GM12865 (cell line): Measurements from ENCODE around the gene VPS50.
A peak's percentile ranks its signal among the peaks of the same experiment; 100 is the strongest.
"Not testable (repeated sequence)": the region's sequence is repeated elsewhere in the genome, so short reads cannot be mapped to it uniquely, and the experiment has no call there.

Experiments
- DNase-seq: peaks from one replicate; pipeline ENCODE4 v3.0.0; 2010; ENCODE audit warnings: low read depth
- H3K4me3 ChIP-seq: 2 replicates; pipeline ENCODE4 v1.5.1; 2011; ENCODE audit warnings: mild to moderate bottlenecking, low read depth, low read length, control low read depth
- TF ChIP-seq, protein P1 (sequence below): IDR thresholded peaks from 2 replicates; pipeline ENCODE4 v1.5.1; 2011; ENCODE audit warnings: low read length, control low read depth, low read depth, inconsistent platforms; ENCODE audit not compliant: insufficient read depth; ENCODE audit errors: missing control alignments

The VPS50 gene

DNA sequence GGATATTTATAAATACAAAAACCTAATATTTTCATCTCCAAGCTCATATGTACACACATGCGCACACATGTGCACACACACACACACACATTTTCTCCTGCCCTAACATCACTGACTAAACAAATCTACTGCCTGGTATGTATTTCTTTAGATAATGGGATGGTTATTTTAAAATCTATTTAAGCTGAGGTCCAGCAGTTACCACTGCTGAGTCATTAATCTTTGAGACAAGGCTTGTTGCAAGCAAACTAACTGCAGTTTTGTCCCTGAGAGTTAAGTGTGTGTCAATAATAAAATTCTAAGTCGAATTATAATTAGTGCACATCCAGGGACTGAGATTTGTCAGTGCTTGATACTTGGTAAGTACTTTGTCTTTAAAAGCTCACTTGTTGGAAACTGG, 135.1 kb downstream of the VPS50 start:
- TF ChIP-seq, protein P1, sequence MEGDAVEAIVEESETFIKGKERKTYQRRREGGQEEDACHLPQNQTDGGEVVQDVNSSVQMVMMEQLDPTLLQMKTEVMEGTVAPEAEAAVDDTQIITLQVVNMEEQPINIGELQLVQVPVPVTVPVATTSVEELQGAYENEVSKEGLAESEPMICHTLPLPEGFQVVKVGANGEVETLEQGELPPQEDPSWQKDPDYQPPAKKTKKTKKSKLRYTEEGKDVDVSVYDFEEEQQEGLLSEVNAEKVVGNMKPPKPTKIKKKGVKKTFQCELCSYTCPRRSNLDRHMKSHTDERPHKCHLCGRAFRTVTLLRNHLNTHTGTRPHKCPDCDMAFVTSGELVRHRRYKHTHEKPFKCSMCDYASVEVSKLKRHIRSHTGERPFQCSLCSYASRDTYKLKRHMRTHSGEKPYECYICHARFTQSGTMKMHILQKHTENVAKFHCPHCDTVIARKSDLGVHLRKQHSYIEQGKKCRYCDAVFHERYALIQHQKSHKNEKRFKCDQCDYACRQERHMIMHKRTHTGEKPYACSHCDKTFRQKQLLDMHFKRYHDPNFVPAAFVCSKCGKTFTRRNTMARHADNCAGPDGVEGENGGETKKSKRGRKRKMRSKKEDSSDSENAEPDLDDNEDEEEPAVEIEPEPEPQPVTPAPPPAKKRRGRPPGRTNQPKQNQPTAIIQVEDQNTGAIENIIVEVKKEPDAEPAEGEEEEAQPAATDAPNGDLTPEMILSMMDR = no peak
- no peak overlapping the region for H3K4me3 ChIP-seq
- DNase-seq = no peak

DNA sequence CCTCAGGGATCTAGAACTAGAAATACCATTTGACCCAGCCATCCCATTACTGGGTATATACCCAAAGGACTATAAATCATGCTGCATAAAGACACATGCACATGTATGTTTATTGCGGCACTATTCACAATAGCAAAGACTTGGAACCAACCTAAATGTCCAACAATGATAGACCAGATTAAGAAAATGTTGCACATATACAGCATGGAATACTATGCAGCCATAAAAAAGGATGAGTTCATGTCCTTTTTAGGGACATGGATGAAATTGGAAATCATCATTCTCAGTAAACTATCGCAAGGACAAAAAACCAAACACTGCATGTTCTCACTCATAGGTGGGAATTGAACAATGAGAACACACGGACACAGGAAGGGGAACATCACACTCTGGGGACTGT, 138.8 kb downstream of the VPS50 start:
- not testable (repeated sequence) for H3K4me3 ChIP-seq, DNase-seq

DNA sequence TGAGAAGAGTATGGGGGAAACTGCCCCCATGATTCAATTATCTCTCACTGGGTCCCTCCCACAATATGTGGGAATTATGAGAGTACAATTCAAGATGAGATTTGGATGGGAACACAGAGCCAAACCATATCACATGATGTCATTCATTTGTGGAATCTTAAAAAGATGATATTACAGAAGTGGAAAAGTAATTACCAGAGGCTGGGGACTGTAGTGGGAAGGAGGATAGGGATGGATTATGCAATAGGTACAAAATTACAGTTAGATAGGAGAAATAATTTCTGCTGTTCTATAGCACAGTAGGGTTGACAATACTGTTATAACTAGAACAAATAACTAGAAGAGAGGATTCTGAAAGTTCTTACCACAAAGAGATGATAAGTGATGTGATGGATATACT, 141.4 kb downstream of the VPS50 start:
- H3K4me3 ChIP-seq = no peak overlapping the region
- TF ChIP-seq, protein P1 = no peak
- no peak for DNase-seq

DNA sequence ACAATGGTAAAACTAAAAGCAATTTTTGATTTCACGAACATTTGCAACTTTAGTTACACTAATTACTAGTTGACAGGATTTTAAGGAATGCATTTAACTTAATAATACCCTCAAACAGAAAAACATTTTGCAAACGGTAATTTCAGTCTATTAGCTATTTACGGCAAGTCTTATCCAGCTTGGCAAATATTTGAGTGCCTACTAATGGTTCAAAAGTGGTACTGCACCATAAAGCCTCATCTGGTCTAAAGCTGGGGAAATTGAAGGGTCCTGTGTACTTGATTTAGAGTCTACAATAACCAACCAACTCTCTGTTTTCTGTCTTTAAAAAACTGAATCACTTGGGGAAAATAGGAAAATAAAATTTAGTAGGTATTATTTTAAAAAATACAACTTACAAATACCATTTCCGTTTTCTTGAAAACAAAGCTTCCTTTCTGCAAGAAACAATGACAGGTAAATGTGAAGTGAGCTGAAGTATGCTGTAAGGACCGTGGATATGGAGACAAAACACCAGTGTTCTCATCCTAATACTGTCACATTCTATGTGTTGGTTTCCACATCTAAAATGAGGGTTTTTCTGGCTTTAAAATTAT, 142.3 kb downstream of the VPS50 start:
- TF ChIP-seq, protein P1 = peak; percentile 72
- H3K4me3 ChIP-seq = no peak overlapping the region
- peak; percentile 45 for DNase-seq

DNA sequence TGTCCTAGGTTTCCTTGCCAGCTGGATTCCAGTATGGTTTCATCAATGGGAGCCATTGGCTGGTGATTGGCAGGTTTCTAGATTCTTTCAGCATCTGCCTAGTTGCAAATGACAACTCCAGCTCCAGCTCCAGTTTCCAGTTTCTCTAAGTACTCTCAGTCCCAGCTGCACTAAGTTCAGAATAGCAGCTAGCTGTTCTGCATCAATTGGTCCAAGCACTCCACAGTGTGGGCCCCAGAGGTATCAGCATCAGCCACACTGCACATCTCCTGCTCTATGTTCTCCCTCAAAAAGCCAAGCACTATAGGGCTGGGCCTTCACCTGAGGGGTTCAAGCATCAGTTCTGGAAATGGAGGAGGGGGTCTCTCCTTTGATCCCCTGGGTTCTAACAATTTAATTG, 143.4 kb downstream of the VPS50 start:
- peak; percentile 10 for DNase-seq
- TF ChIP-seq, protein P1 = no peak

DNA sequence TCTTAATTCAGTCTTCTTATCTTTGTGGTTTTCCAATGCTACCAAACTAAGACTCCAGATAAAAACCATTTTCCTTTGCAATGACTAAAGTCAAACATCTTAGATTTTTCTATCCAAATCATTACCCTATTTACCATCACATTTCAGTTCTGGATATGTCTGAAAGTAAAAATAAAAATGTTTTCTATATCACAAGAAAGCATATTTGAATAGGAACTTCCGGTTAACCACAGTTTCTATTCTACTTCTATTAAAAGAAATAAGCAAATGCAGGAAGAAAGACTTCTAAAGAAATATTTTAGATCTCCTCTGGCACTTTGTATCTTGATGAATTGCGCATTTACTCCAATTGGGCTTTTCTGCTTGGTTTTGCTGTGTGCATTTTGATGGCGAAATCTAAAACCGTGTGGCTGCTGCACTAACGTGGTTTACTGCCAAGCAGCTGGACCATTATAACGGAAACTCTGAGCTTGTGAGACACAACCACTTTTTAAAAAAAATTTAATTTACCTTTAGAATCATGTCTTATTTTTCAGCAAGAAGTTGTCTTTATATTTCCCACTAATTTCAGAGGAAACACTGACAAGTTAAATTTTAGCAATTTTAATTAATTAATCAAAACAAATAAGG, 146.1 kb downstream of the VPS50 start:
- TF ChIP-seq, protein P1 = no peak
- H3K4me3 ChIP-seq = no peak overlapping the region

More for the DNA sequence above, 143.4 kb downstream of the VPS50 start:
- H3K4me3 ChIP-seq = no peak overlapping the region

DNA sequence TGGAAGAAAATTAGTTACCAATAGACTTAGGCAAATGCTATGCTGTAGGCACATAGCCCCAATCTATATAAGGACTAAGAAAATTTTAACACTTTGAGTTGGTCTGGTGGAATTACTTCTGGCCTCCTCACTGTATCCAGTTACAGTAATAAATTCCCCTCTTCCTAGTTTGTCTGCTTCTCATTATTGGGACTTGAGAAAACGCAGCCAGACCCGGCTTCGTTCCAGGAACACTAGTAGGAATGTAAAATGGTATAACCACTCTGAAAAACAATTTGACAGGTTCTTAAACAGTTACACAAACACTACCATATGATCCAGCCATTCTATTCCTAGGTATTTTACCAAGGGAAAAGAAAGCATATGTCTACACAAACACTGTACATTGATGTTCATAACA, 150.2 kb downstream of the VPS50 start:
- no peak overlapping the region for H3K4me3 ChIP-seq
- DNase-seq = no peak
- TF ChIP-seq, protein P1 = no peak

More for the DNA sequence above, 146.1 kb downstream of the VPS50 start:
- peak; percentile 12 for DNase-seq
